Measurements from ENCODE around the gene OOSP4A.

DNA sequence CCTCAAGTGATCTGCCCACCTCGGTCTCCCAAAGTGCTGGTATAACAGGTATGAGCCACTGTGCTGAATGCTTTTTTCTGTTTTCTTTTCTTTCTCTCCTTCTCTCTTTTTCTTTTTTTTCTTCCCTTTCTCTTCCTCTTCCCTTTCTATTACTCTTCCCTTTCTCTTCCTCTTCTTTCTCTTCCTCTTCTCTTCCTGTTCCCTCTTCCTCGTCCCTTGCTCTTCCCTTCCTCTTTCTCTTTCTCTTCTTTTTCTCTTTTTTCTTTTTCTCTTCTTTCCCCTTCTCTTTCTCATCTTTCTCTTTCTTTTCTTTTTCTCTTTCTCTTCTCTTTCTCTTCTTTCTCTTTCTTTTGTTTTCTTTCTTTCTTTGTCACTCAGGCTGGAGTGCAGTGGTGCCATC is 24.4 kb upstream of the OOSP4A start:
- no peak for TF ChIP-seq EP300 (IDR thresholded peaks at IDR 0.05; ENCODE audit: borderline replicate concordance)
- no peak for TF ChIP-seq TCF12 (IDR thresholded peaks at IDR 0.05; ENCODE audit: low read depth)
- TF ChIP-seq, protein P1, sequence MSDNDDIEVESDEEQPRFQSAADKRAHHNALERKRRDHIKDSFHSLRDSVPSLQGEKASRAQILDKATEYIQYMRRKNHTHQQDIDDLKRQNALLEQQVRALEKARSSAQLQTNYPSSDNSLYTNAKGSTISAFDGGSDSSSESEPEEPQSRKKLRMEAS (IDR thresholded peaks at IDR 0.05) = no peak
- TF ChIP-seq ZBTB7A (IDR thresholded peaks at IDR 0.05; ENCODE audit: low read depth) = no peak
- no peak for TF ChIP-seq TAF1 (IDR thresholded peaks at IDR 0.05; ENCODE audit: low read depth)
- no peak for TF ChIP-seq RAD21 (IDR thresholded peaks at IDR 0.05; ENCODE audit: low read depth)
- TF ChIP-seq EGR1 (IDR thresholded peaks at IDR 0.05) = no peak

All from Ishikawa (cell line).